ENCODE measurements around the gene SLC30A3. TPM values are rescaled to one million over a fixed set of nuclear protein-coding genes. Genes with fewer than 3 reads are reported as not detected.

SLC30A3 gene
- total and polyA plus RNA-seq, 2 of the 13 experiments (the other 11 are each of a cell fraction or from before 2014, with no cell fraction given): 0.38 to 0.79 TPM

DNA sequence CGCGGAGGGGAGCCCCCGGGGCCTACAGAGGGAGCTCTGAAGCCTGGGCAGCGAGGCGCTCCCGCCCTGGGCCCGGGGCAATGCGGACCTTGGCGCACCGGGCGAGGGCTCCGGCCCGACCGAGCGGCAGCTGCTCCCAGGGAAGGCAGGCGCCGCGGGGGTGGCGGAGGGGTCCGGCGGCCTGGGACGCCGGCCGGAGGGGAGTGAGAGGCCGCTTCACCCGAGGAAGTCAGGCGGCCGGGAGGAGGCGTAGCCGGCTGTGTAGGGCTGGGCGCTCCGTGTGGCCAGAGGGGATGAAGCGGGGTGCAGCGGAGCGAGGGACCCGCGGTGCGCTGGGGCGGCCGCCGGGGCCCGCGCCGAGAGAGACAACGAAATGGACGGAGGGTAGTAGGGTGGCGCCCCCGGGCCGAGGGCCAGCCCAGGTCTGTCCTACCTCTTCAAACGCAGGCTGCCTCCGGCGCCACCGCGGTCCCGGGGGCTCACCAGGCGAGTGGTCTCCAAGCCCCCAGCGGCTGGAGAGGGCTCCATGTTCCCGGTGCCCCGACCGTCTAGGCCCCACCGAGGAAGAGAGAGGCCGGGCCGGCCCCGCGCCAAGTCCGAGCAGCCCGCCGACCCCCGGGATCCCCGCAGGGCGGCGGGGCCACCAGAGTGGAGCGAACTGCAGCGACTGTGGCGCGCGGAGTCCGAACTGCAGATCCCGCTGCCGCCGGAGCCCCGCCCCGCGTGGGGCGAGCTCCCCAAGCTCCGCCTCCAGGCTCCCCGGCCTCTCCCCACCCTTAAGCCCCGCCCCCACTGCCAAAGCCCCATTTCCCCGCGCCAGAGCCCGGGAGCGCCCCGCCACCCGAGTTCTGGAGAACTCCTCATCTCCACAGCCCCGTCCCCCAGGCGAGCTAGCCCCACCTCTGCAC is at the start of gene SLC30A3 (continued):
- TF ChIP-seq RBFOX2 (IDR thresholded peaks at IDR 0.05; ENCODE audit: low read depth, low read length) (peak; percentile 53; the same call in 1 of the 2 replicates), RCOR2 (CRISPR knock-in tag; IDR thresholded peaks at IDR 0.05) (no peak), TMF1 (CRISPR knock-in tag; IDR thresholded peaks at IDR 0.05; ENCODE audit: low read depth) (no peak), ZNF430 (CRISPR knock-in tag; IDR thresholded peaks at IDR 0.05) (0 out of 2 replicates have a peak, but pooled peaks have one; percentile 45), ZNF225 (CRISPR knock-in tag; IDR thresholded peaks at IDR 0.05) (no peak), HNRNPK (IDR thresholded peaks at IDR 0.05; ENCODE audit: low read depth, low read length, poor library complexity, severe bottlenecking) (peak; percentile 90), ZNF672 (CRISPR knock-in tag; IDR thresholded peaks at IDR 0.05) (no peak), ZNF879 (CRISPR knock-in tag; IDR thresholded peaks at IDR 0.05) (no peak), ZNF460 (CRISPR knock-in tag; IDR thresholded peaks at IDR 0.05; ENCODE audit: borderline replicate concordance) (no peak), SSRP1 (CRISPR knock-in tag; IDR thresholded peaks at IDR 0.05) (no peak), ZNF24 (IDR thresholded peaks at IDR 0.05) (no peak), YEATS2 (CRISPR knock-in tag; IDR thresholded peaks at IDR 0.05; ENCODE audit: borderline replicate concordance) (no peak), SCMH1 (CRISPR knock-in tag; IDR thresholded peaks at IDR 0.05; ENCODE audit: borderline replicate concordance) (no peak)
- TF ChIP-seq, protein P1, sequence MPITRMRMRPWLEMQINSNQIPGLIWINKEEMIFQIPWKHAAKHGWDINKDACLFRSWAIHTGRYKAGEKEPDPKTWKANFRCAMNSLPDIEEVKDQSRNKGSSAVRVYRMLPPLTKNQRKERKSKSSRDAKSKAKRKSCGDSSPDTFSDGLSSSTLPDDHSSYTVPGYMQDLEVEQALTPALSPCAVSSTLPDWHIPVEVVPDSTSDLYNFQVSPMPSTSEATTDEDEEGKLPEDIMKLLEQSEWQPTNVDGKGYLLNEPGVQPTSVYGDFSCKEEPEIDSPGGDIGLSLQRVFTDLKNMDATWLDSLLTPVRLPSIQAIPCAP (CRISPR knock-in tag; IDR thresholded peaks at IDR 0.05; ENCODE audit: low read depth): no peak
- TF ChIP-seq, protein P2, sequence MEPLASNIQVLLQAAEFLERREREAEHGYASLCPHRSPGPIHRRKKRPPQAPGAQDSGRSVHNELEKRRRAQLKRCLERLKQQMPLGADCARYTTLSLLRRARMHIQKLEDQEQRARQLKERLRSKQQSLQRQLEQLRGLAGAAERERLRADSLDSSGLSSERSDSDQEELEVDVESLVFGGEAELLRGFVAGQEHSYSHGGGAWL (CRISPR knock-in tag; IDR thresholded peaks at IDR 0.05): no peak
- TF ChIP-seq, protein P3, sequence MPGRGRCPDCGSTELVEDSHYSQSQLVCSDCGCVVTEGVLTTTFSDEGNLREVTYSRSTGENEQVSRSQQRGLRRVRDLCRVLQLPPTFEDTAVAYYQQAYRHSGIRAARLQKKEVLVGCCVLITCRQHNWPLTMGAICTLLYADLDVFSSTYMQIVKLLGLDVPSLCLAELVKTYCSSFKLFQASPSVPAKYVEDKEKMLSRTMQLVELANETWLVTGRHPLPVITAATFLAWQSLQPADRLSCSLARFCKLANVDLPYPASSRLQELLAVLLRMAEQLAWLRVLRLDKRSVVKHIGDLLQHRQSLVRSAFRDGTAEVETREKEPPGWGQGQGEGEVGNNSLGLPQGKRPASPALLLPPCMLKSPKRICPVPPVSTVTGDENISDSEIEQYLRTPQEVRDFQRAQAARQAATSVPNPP (CRISPR knock-in tag; IDR thresholded peaks at IDR 0.05): no peak
- TF ChIP-seq, protein P4, sequence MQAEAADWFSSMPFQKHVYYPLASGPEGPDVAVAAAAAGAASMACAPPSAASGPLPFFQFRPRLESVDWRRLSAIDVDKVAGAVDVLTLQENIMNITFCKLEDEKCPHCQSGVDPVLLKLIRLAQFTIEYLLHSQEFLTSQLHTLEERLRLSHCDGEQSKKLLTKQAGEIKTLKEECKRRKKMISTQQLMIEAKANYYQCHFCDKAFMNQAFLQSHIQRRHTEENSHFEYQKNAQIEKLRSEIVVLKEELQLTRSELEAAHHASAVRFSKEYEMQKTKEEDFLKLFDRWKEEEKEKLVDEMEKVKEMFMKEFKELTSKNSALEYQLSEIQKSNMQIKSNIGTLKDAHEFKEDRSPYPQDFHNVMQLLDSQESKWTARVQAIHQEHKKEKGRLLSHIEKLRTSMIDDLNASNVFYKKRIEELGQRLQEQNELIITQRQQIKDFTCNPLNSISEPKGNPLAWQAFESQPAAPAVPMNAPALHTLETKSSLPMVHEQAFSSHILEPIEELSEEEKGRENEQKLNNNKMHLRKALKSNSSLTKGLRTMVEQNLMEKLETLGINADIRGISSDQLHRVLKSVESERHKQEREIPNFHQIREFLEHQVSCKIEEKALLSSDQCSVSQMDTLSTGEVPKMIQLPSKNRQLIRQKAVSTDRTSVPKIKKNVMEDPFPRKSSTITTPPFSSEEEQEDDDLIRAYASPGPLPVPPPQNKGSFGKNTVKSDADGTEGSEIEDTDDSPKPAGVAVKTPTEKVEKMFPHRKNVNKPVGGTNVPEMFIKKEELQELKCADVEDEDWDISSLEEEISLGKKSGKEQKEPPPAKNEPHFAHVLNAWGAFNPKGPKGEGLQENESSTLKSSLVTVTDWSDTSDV (CRISPR knock-in tag; IDR thresholded peaks at IDR 0.05): peak; percentile 74; the same call in 1 of the 2 replicates
- TF ChIP-seq, protein P5, sequence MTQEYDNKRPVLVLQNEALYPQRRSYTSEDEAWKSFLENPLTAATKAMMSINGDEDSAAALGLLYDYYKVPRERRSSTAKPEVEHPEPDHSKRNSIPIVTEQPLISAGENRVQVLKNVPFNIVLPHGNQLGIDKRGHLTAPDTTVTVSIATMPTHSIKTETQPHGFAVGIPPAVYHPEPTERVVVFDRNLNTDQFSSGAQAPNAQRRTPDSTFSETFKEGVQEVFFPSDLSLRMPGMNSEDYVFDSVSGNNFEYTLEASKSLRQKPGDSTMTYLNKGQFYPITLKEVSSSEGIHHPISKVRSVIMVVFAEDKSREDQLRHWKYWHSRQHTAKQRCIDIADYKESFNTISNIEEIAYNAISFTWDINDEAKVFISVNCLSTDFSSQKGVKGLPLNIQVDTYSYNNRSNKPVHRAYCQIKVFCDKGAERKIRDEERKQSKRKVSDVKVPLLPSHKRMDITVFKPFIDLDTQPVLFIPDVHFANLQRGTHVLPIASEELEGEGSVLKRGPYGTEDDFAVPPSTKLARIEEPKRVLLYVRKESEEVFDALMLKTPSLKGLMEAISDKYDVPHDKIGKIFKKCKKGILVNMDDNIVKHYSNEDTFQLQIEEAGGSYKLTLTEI (CRISPR knock-in tag; conservative IDR thresholded peaks at IDR 0.05): no peak
- TF ChIP-seq, protein P6, sequence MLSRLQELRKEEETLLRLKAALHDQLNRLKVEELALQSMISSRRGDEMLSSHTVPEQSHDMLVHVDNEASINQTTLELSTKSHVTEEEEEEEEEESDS (CRISPR knock-in tag; IDR thresholded peaks at IDR 0.05; ENCODE audit: borderline replicate concordance): no peak
- TF ChIP-seq, protein P7, sequence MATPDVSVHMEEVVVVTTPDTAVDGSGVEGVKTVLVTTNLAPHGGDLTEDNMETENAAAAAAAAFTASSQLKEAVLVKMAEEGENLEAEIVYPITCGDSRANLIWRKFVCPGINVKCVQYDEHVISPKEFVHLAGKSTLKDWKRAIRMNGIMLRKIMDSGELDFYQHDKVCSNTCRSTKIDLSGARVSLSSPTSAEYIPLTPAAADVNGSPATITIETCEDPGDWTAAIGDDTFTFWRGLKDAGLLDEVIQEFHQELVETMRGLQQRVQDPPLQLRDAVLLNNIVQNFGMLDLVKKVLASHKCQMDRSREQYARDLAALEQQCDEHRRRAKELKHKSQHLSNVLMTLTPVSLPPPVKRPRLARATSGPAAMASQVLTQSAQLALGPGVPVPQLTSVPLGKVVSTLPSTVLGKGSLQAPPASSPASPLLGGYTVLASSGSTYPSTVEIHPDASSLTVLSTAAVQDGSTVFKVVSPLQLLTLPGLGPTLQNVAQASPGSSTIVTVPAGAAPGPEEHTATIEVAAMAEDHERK (CRISPR knock-in tag; IDR thresholded peaks at IDR 0.05; ENCODE audit: low read depth): no peak
